ENCODE measurements around the gene SGMS2. TPM values are rescaled to one million over a fixed set of nuclear protein-coding genes. Genes with fewer than 3 reads are reported as not detected.

The SGMS2 gene
- total and polyA plus RNA-seq, 9 of the 15 experiments (the other 6 are each of a cell fraction or from before 2014, with no cell fraction given): 0.07 to 0.25 (median 0.11) TPM; not detected in 5

DNA sequence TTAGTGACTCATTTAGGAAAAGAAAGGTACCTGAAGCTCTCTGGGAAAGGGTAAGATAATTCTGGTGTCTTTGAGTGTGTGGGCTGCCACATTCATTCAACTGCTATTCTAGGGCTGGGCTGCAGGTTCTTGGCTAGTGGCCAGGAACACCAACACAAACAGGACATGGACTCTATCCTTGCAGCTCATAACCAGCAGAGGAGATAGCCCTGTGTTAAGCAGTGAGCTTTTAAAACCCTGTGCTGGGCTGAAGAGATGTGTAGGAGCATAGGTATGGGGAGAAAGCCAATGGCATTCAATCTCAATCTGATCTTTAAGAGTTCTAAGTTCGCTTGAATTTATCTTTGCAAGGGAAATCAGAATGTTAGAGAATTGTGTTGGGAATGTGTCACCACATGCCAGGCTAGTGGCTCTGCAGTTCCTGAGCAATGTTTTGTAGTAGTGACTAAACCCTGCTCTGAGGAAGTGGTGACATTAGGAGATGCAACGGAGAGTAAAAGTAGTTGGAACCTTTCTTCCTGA is 39.2 kb downstream of the SGMS2 start:
- in situ Hi-C loops (cut with MboI): no loop called here
- no peak overlapping the region for H3K4me2 ChIP-seq (ENCODE audit: insufficient read depth, low read length)
- no peaks in the 10 kb centered on the region for H3K79me2 ChIP-seq (ENCODE audit: control insufficient read depth, insufficient read depth, low read length)
- no peak overlapping the region for H3K4me3 ChIP-seq
- DNase-seq (ENCODE audit: extremely low read depth in 1 of 4, low spot score in 3 of 4) (peak in 2 of 4 experiments; percentile 11 to 12), FAIRE-seq (no peak), ATAC-seq (no peak; the same call in 2 of the 3 replicates)
- no peak overlapping the region for H3K9ac ChIP-seq (ENCODE audit: insufficient read depth in 1 of 2, low read depth in 2 of 2, low read length in 2 of 2)
- H3K27me3 ChIP-seq (ENCODE audit: control insufficient read depth in 2 of 2, insufficient read depth in 2 of 2, low read length in 2 of 2): peaks cover 4 to 9% of the 10 kb centered on the region in 2 experiments; a peak in 2 of 5 replicates
- H4K20me1 ChIP-seq (replicated peaks; ENCODE audit: control insufficient read depth, insufficient read depth, low read length): no peaks in the 10 kb centered on the region
- no peak overlapping the region for H3K27ac ChIP-seq (ENCODE audit: extremely low read depth, low read depth, low read length)
- intact Hi-C loops (cut with micrococcal nuclease): no loop called here
- BruUV-seq (replicated peaks): no TSS peak
- H3K4me1 ChIP-seq (replicated peaks in 1 of 2; ENCODE audit: control insufficient read depth in 2 of 2, insufficient read depth in 2 of 2, low read length in 2 of 2): no peaks in the 10 kb centered on the region
- no peaks in the 10 kb centered on the region for H3K9me3 ChIP-seq (replicated peaks; ENCODE audit: control insufficient read depth, insufficient read depth, low read depth, low read length)
- H3K9me1 ChIP-seq (ENCODE audit: control insufficient read depth, insufficient read depth, low read length): no peaks in the 10 kb centered on the region
- ChIA-PET POLR2A (no interaction called here), CTCF (ENCODE audit: low intra/inter-chr PET ratio) (interaction anchor here (0.6 kb wide), 1 partner anchor 902 kb away, joined by 3 read pairs; no protein-coding TSS in a partner anchor)
- TF ChIP-seq ZNF41 (CRISPR knock-in tag; conservative IDR thresholded peaks at IDR 0.05): no peak
- TF ChIP-seq HDAC6 (IDR thresholded peaks at IDR 0.05; ENCODE audit: low read depth, low read length): no peak
- TF ChIP-seq NFIC (IDR thresholded peaks at IDR 0.05): peak; percentile 80
- 0% methylated on average over 2 of the region's 2 CpGs for WGBS (ENCODE audit: insufficient coverage, low coverage, missing lambda C conversion rate)
- no peaks in the 10 kb centered on the region for H3K36me3 ChIP-seq (ENCODE audit: control insufficient read depth, insufficient read depth, low read length)
- no peak overlapping the region for H2AFZ ChIP-seq (ENCODE audit: low read depth, low read length)

- H3K36me3 ChIP-seq (ENCODE audit: control insufficient read depth, insufficient read depth, low read length): no peaks in the 10 kb centered on the region
- H3K9me1 ChIP-seq (ENCODE audit: control insufficient read depth, insufficient read depth, low read length): no peaks in the 10 kb centered on the region
- no peak for TF ChIP-seq NFXL1 (CRISPR knock-in tag; IDR thresholded peaks at IDR 0.05)
- TF ChIP-seq, protein P1, sequence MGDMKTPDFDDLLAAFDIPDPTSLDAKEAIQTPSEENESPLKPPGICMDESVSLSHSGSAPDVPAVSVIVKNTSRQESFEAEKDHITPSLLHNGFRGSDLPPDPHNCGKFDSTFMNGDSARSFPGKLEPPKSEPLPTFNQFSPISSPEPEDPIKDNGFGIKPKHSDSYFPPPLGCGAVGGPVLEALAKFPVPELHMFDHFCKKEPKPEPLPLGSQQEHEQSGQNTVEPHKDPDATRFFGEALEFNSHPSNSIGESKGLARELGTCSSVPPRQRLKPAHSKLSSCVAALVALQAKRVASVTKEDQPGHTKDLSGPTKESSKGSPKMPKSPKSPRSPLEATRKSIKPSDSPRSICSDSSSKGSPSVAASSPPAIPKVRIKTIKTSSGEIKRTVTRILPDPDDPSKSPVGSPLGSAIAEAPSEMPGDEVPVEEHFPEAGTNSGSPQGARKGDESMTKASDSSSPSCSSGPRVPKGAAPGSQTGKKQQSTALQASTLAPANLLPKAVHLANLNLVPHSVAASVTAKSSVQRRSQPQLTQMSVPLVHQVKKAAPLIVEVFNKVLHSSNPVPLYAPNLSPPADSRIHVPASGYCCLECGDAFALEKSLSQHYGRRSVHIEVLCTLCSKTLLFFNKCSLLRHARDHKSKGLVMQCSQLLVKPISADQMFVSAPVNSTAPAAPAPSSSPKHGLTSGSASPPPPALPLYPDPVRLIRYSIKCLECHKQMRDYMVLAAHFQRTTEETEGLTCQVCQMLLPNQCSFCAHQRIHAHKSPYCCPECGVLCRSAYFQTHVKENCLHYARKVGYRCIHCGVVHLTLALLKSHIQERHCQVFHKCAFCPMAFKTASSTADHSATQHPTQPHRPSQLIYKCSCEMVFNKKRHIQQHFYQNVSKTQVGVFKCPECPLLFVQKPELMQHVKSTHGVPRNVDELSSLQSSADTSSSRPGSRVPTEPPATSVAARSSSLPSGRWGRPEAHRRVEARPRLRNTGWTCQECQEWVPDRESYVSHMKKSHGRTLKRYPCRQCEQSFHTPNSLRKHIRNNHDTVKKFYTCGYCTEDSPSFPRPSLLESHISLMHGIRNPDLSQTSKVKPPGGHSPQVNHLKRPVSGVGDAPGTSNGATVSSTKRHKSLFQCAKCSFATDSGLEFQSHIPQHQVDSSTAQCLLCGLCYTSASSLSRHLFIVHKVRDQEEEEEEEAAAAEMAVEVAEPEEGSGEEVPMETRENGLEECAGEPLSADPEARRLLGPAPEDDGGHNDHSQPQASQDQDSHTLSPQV (IDR thresholded peaks at IDR 0.05): no peak
- TF ChIP-seq TBP (optimal IDR thresholded peaks at IDR 0.05; ENCODE audit: low read depth, low read length): no peak
- no peak for TF ChIP-seq ZNF184 (CRISPR knock-in tag; IDR thresholded peaks at IDR 0.05)
- TF ChIP-seq IRF9 (tag; IDR thresholded peaks at IDR 0.05): no peak
- no peak for TF ChIP-seq ZNF830 (CRISPR knock-in tag; IDR thresholded peaks at IDR 0.05)
- H4K20me1 ChIP-seq (replicated peaks; ENCODE audit: control insufficient read depth, insufficient read depth, low read length): no peaks in the 10 kb centered on the region
- DNase-seq (ENCODE audit: extremely low read depth in 1 of 4, low spot score in 3 of 4) (no peak), FAIRE-seq (no peak), ATAC-seq (no peak)
- intact Hi-C loops (cut with micrococcal nuclease): no loop called here
- H3K79me2 ChIP-seq (ENCODE audit: control insufficient read depth, insufficient read depth, low read length): no peaks in the 10 kb centered on the region
- peaks cover 4% of the 10 kb centered on the region in 2 experiments; a peak in 2 of 5 replicates for H3K27me3 ChIP-seq (ENCODE audit: control insufficient read depth in 2 of 2, insufficient read depth in 2 of 2, low read length in 2 of 2)
- no TSS peak for BruUV-seq (replicated peaks)
- 0% methylated on average over 1 of the region's 1 CpG for WGBS (ENCODE audit: insufficient coverage, low coverage, missing lambda C conversion rate)
- H2AFZ ChIP-seq (ENCODE audit: low read depth, low read length): no peak overlapping the region
- POLR2A ChIA-PET: no interaction called here
- no peaks in the 10 kb centered on the region for H3K4me1 ChIP-seq (replicated peaks in 1 of 2; ENCODE audit: control insufficient read depth in 2 of 2, insufficient read depth in 2 of 2, low read length in 2 of 2)
- in situ Hi-C loops (cut with MboI): no loop called here
- no peak overlapping the region for H3K9ac ChIP-seq (ENCODE audit: insufficient read depth in 1 of 2, low read depth in 2 of 2, low read length in 2 of 2)
- CTCF ChIA-PET (ENCODE audit: low intra/inter-chr PET ratio): interaction anchor here (0.6 kb wide), 1 partner anchor 20 kb away, joined by 5 read pairs; no protein-coding TSS in a partner anchor
- H3K27ac ChIP-seq (ENCODE audit: extremely low read depth, low read depth, low read length): no peak overlapping the region
- no peaks in the 10 kb centered on the region for H3K9me3 ChIP-seq (replicated peaks; ENCODE audit: control insufficient read depth, insufficient read depth, low read depth, low read length)
- no peak overlapping the region for H3K4me2 ChIP-seq (ENCODE audit: insufficient read depth, low read length)
- no peak overlapping the region for H3K4me3 ChIP-seq
Observed at GRCh38 chr4:107866726-107867125, 42.0 kb downstream of the SGMS2 start.
